Kidney (tissue), 14 donors: ENCODE data around the gene IQCB1. TPM values are rescaled to one million over a fixed set of nuclear protein-coding genes. Genes with fewer than 3 reads are reported as not detected.

Experiments
- DNase-seq, 5 donors: peaks; one replicate each; pipeline ENCODE4 v3.0.0-alpha.2; 2013 to 2020
- FAIRE-seq: peaks from 2 replicates; lab custom pipeline; 2012; peaks lifted over from hg19 to GRCh38; lab: Jason Lieb, UNC
- H3K27ac ChIP-seq, 2 donors: one replicate each; pipeline ENCODE4 v1.7.0; 2013; ENCODE audit warnings: low read depth in 2 of 2, low read length in 2 of 2, inconsistent platforms in 1 of 2
- H3K27me3 ChIP-seq: one replicate; pipeline ENCODE4 v1.7.1; 2013; ENCODE audit warnings: low read length, inconsistent platforms; ENCODE audit not compliant: control insufficient read depth, insufficient read depth
- H3K36me3 ChIP-seq, 3 donors: one replicate each; pipeline versions ENCODE4 v1.7.0 to v1.7.1; 2013; ENCODE audit warnings: low read length in 3 of 3, control low read depth in 1 of 3, inconsistent platforms in 1 of 3; ENCODE audit not compliant: insufficient read depth in 3 of 3, control insufficient read depth in 2 of 3
- H3K4me1 ChIP-seq, 3 donors: one replicate each; pipeline versions ENCODE4 v1.7.0 to v1.7.1; 2013; ENCODE audit warnings: low read length in 3 of 3, inconsistent platforms in 1 of 3, low read depth in 1 of 3; ENCODE audit not compliant: control insufficient read depth in 2 of 3, insufficient read depth in 2 of 3
- H3K4me3 ChIP-seq, 3 donors: one replicate each; pipeline versions ENCODE4 v1.7.0 to v1.8.1; 2013; ENCODE audit warnings: low read length in 3 of 3, control low read depth in 1 of 3, inconsistent platforms in 1 of 3
- H3K9ac ChIP-seq, 3 donors: one replicate each; pipeline versions ENCODE4 v1.7.0 to v1.7.1; 2013; ENCODE audit warnings: low read length in 3 of 3, control low read depth in 1 of 3, inconsistent platforms in 1 of 3
- H3K9me3 ChIP-seq, 3 donors: one replicate each; pipeline versions ENCODE4 v1.7.0 to v1.7.1; 2013; ENCODE audit warnings: low read length in 3 of 3, control low read depth in 1 of 3, inconsistent platforms in 1 of 3; ENCODE audit not compliant: control insufficient read depth in 2 of 3, insufficient read depth in 1 of 3
- intact Hi-C: fragments of 100-400 bp; cut with DNase I; formaldehyde crosslinking; loops from one replicate; pipeline ENCODE4 v1.11.1; 2022
- polyA plus RNA-seq: library from polyadenylated mRNA; stranded (reverse); fragments of 350-450 nt; fragmentation: Illumina TruSeq; extraction: RNeasy Lipid Tissue Mini Kit (QIAGEN cat#74804); gene quantifications from one replicate; pipeline ENCODE4 v1.2.3, GENCODE V29; 2014; ENCODE audit warnings: low read depth, low replicate concordance; ENCODE audit not compliant: insufficient read depth
- total RNA-seq: library from RNA; stranded (reverse); fragmentation: NEBNext Ultra II Directional; extraction: Animal tissue kit (Norgen Biotek cat#: 25700); gene quantifications from one replicate; pipeline ENCODE4 v1.2.1, GENCODE V29; 2021
- TF ChIP-seq, protein P1 (sequence below): IDR thresholded peaks from 3 replicates; pipeline ENCODE4 v1.5.1; 2012; ENCODE audit warnings: mild to moderate bottlenecking, moderate library complexity, borderline replicate concordance; ENCODE audit not compliant: insufficient read depth; ENCODE audit errors: extremely low read depth
- donor health status: control.
- donor health status: control.
- donor health status: control.
- donor health status: control.
- donor health status: control.
- donor health status: DM: yes; HTN: yes; CAD: no.
- donor health status: Normal renal cell carcinoma (clear cell type).

The IQCB1 gene
- total and polyA plus RNA-seq, 2 donors from 2014 or later = 12.9 to 16.9 TPM

DNA sequence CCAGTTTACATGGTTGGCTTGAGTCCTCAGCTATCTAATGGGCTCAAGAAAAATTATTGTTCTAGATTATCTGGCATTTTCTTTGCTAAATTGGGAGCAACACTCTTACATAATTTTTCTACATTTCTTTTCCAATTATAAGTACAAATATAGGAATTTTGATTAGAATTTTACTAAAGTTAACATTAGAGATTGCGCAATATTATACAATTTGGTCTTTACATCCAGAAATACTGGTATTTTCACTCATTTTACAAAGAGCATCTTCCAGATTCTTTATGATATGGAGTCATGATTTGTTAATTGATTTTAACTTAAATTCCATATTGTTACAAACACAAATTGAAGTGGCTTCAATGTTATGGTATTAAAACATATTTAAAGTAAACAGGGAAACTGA is 65.6 kb downstream of the IQCB1 start:
- H3K9me3 ChIP-seq = no peaks in the 10 kb centered on the region
- no peak overlapping the region for H3K9ac ChIP-seq
- no peak overlapping the region for H3K27ac ChIP-seq
- DNase-seq (no peak), FAIRE-seq (no peak)
- intact Hi-C loops = no loop called here
- H3K4me3 ChIP-seq = no peak overlapping the region
- H3K27me3 ChIP-seq = no peaks in the 10 kb centered on the region
- peaks cover 0 to 14% (median 5%) of the 10 kb centered on the region in 3 donors for H3K36me3 ChIP-seq
- no peaks in the 10 kb centered on the region for H3K4me1 ChIP-seq
- TF ChIP-seq, protein P1, sequence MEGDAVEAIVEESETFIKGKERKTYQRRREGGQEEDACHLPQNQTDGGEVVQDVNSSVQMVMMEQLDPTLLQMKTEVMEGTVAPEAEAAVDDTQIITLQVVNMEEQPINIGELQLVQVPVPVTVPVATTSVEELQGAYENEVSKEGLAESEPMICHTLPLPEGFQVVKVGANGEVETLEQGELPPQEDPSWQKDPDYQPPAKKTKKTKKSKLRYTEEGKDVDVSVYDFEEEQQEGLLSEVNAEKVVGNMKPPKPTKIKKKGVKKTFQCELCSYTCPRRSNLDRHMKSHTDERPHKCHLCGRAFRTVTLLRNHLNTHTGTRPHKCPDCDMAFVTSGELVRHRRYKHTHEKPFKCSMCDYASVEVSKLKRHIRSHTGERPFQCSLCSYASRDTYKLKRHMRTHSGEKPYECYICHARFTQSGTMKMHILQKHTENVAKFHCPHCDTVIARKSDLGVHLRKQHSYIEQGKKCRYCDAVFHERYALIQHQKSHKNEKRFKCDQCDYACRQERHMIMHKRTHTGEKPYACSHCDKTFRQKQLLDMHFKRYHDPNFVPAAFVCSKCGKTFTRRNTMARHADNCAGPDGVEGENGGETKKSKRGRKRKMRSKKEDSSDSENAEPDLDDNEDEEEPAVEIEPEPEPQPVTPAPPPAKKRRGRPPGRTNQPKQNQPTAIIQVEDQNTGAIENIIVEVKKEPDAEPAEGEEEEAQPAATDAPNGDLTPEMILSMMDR = no peak

DNA sequence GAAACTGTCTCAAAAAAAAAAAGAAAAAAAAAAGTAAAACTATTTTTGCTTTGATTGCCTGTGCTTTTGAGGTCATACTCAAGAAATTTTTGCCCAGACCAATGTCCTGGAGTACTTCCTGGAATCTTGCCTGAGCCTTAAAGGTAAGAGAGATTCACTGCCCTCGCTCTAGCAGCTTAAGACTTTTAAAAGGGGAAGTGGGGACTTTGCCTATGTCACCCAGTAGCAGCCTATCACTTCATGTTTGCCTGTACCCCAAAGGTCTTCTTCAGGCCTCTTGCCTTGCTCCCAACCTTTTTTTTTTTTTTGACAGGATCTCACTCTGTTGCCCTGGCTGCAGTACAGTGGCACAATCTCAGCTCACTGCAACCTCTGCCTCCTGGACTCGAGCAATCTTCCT is 66.4 kb downstream of the IQCB1 start:
- H3K27me3 ChIP-seq = no peaks in the 10 kb centered on the region
- intact Hi-C loops = no loop called here
- FAIRE-seq = no peak
- no peak for DNase-seq
- peaks cover 0 to 10% (median 4%) of the 10 kb centered on the region in 3 donors for H3K36me3 ChIP-seq
- H3K9me3 ChIP-seq = no peaks in the 10 kb centered on the region
- TF ChIP-seq, protein P1 = no peak
- H3K4me1 ChIP-seq = no peaks in the 10 kb centered on the region
- H3K9ac ChIP-seq = no peak overlapping the region
- H3K4me3 ChIP-seq = no peak overlapping the region
- H3K27ac ChIP-seq = no peak overlapping the region

DNA sequence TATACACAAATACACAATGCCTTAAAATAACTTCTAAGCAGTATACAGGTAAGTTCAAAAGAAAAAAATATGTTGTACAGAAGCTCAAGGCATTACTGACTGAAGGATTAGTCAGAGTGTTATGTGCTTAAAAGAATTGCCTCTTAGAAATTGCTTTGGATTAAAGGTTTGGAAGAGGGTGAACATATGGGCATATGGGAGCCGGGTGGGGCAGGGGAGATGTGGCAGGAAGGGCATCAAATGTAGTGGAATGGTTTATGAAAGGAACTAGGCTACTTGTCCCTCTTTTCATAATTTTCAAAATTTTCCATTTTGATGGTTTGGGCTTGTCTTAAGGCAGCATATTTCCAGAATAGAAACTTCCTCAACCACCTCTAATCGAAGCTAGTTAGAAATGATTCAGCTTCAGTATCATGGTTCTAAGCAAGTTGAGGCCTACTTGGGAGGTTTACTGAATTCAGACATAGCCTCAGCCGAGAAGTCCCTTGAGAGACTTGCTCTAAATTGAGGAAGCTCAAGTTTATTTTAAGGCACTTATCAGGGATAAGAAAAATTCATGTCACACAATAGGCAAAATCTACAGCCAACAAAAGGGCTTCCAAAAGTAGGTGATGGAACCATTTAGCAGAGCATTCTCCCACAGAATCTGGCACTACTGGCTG is 75.2 kb downstream of the IQCB1 start:
- H3K36me3 ChIP-seq = no peaks in the 10 kb centered on the region
- FAIRE-seq = no peak
- H3K27ac ChIP-seq = no peak overlapping the region
- no peaks in the 10 kb centered on the region for H3K4me1 ChIP-seq
- no peak overlapping the region for H3K9ac ChIP-seq
- no peaks in the 10 kb centered on the region for H3K27me3 ChIP-seq
- DNase-seq = no peak
- intact Hi-C loops = no loop called here
- no peaks in the 10 kb centered on the region for H3K9me3 ChIP-seq
- H3K4me3 ChIP-seq = no peak overlapping the region
- TF ChIP-seq, protein P1 = no peak
